ENCODE data around the gene MEF2A. TPM values are rescaled to one million over a fixed set of nuclear protein-coding genes. Genes with fewer than 3 reads are reported as not detected.
"Not testable (repeated sequence)": the region's sequence is repeated elsewhere in the genome, so short reads cannot be mapped to it uniquely, and the experiment has no call there.

Gene MEF2A
- total RNA-seq, 2 experiments from 2014 or later, result 24.5 to 27.0 TPM

GRCh38 chr15:99726333-99726732 is 160.5 kb downstream of the MEF2A start:
- Mint-ChIP-seq H3K27ac (no peak overlapping the region), H3K9me3 (no peaks in the 10 kb centered on the region), H3K4me1 (peaks cover 16% of the 10 kb centered on the region), H3K36me3 (ENCODE audit: low read depth) (peaks cover 10% of the 10 kb centered on the region), H3K27me3 (no peaks in the 10 kb centered on the region), H3K4me3 (no peak overlapping the region)
- ChIA-PET POLR2A (no interaction called here), CTCF (no interaction called here)
- no peak for DNase-seq

DNA sequence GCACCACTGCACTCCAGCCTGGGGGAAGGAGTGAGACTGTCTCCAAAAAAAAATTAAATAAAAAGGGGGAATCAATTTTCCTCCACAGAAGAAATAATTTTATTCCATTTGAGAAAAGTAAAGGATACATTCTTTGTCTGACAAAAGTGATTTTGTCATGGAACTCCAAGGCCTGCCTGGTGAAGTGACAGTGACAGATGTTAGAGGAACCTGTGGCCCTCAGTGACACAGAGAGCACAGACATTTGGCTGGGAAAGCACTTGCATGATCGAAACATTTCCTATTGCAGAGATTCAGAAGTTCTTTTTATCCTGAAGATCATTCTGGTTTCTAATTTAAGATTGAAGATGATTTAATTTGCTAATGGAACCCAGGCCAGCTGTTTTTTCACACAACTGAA is 161.5 kb downstream of the MEF2A start:
- H3K27me3 Mint-ChIP-seq, result no peaks in the 10 kb centered on the region
- peaks cover 19% of the 10 kb centered on the region for H3K4me1 Mint-ChIP-seq
- H3K36me3 Mint-ChIP-seq (ENCODE audit: low read depth), result peaks cover 13% of the 10 kb centered on the region
- DNase-seq, result no peak
- H3K27ac Mint-ChIP-seq, result no peak overlapping the region
- ChIA-PET POLR2A (no interaction called here), CTCF (interaction anchor here (0.7 kb wide), 1 partner anchor 472 kb away, joined by 3 read pairs; no protein-coding TSS in a partner anchor)
- H3K9me3 Mint-ChIP-seq, result no peaks in the 10 kb centered on the region
- H3K4me3 Mint-ChIP-seq, result no peak overlapping the region

- no peak for DNase-seq
- Mint-ChIP-seq H3K4me3 (no peak overlapping the region), H3K27ac (no peak overlapping the region), H3K9me3 (no peaks in the 10 kb centered on the region), H3K4me1 (peaks cover 21% of the 10 kb centered on the region), H3K27me3 (no peaks in the 10 kb centered on the region), H3K36me3 (ENCODE audit: low read depth) (peaks cover 14% of the 10 kb centered on the region)
- POLR2A ChIA-PET, result no interaction called here
- CTCF ChIA-PET, result interaction anchor here (0.7 kb wide), 1 partner anchor 473 kb away, joined by 3 read pairs; no protein-coding TSS in a partner anchor
Observed at GRCh38 chr15:99727733-99728132, 161.9 kb downstream of the MEF2A start.

GRCh38 chr15:99728916-99729315 is 163.1 kb downstream of the MEF2A start:
- ChIA-PET POLR2A (no interaction called here), CTCF (interaction anchor here (1.1 kb wide), 1 partner anchor 11 kb away, joined by 4 read pairs; no protein-coding TSS in a partner anchor)
- DNase-seq, result no peak

GRCh38 chr15:99729327-99729726 is 163.5 kb downstream of the MEF2A start:
- Mint-ChIP-seq H3K36me3 (ENCODE audit: low read depth) (peaks cover 16% of the 10 kb centered on the region), H3K27ac (no peak overlapping the region), H3K9me3 (no peaks in the 10 kb centered on the region), H3K4me3 (no peak overlapping the region), H3K4me1 (peaks cover 28% of the 10 kb centered on the region), H3K27me3 (no peaks in the 10 kb centered on the region)
- ChIA-PET CTCF (interaction anchor here (2.4 kb wide), 1 partner anchor 12 kb away, joined by 8 read pairs; no protein-coding TSS in a partner anchor), POLR2A (no interaction called here)
- no peak for DNase-seq

More at GRCh38 chr15:99728916-99729315, 163.1 kb downstream of the MEF2A start:
- Mint-ChIP-seq H3K4me1 (peaks cover 26% of the 10 kb centered on the region), H3K4me3 (no peak overlapping the region), H3K27ac (no peak overlapping the region), H3K27me3 (no peaks in the 10 kb centered on the region), H3K36me3 (ENCODE audit: low read depth) (peaks cover 16% of the 10 kb centered on the region), H3K9me3 (no peaks in the 10 kb centered on the region)

GRCh38 chr15:99729920-99730319 is 164.1 kb downstream of the MEF2A start:
- Mint-ChIP-seq H3K27me3 (no peaks in the 10 kb centered on the region), H3K9me3 (no peaks in the 10 kb centered on the region), H3K36me3 (ENCODE audit: low read depth) (peaks cover 16% of the 10 kb centered on the region), H3K4me3 (no peak overlapping the region), H3K4me1 (peaks cover 33% of the 10 kb centered on the region), H3K27ac (no peak overlapping the region)
- POLR2A ChIA-PET, result no interaction called here
- DNase-seq, result peak; percentile 19
- CTCF ChIA-PET, result interaction anchor here (2.4 kb wide), 1 partner anchor 13 kb away, joined by 8 read pairs; no protein-coding TSS in a partner anchor

GRCh38 chr15:99731336-99732123 is 165.7 kb downstream of the MEF2A start:
- ChIA-PET CTCF (interaction anchor here (1.5 to 2.4 kb wide), 2 partner anchors 8 to 14 kb away, joined by 5 to 8 read pairs; no protein-coding TSS in a partner anchor), POLR2A (no interaction called here)
- Mint-ChIP-seq H3K4me3 (peak overlapping the region; percentile 82), H3K27me3 (no peaks in the 10 kb centered on the region), H3K27ac (no peak overlapping the region), H3K36me3 (ENCODE audit: low read depth) (peaks cover 16% of the 10 kb centered on the region), H3K4me1 (peaks cover 33% of the 10 kb centered on the region), H3K9me3 (no peaks in the 10 kb centered on the region)
- no peak for DNase-seq

GRCh38 chr15:99732124-99732750 is 166.5 kb downstream of the MEF2A start:
- H3K4me3 Mint-ChIP-seq, result peak overlapping the region; percentile 82
- peak; percentile 9 for DNase-seq
- ChIA-PET CTCF (interaction anchor here (1.4 to 1.5 kb wide), 2 partner anchors 9 to 28 kb away, joined by 5 to 7 read pairs; no protein-coding TSS in a partner anchor), POLR2A (no interaction called here)
- peak overlapping the region; percentile 85 for H3K27ac Mint-ChIP-seq
- peaks cover 16% of the 10 kb centered on the region for H3K36me3 Mint-ChIP-seq (ENCODE audit: low read depth)
- no peaks in the 10 kb centered on the region for H3K27me3 Mint-ChIP-seq
- H3K4me1 Mint-ChIP-seq, result peaks cover 33% of the 10 kb centered on the region
- H3K9me3 Mint-ChIP-seq, result no peaks in the 10 kb centered on the region

- DNase-seq, result no peak
- Mint-ChIP-seq H3K36me3 (ENCODE audit: low read depth) (peaks cover 16% of the 10 kb centered on the region), H3K4me3 (peak overlapping the region; percentile 82), H3K9me3 (no peaks in the 10 kb centered on the region), H3K4me1 (peaks cover 38% of the 10 kb centered on the region), H3K27ac (peak overlapping the region; percentile 85), H3K27me3 (no peaks in the 10 kb centered on the region)
- POLR2A ChIA-PET, result no interaction called here
- CTCF ChIA-PET, result interaction anchor here (0.7 to 1.5 kb wide), 6 partner anchors 9 to 861 kb away, joined by 3 to 7 read pairs (median 3); partner anchors contain the start of gene LRRC28
Observed at GRCh38 chr15:99732751-99733267, 167.0 kb downstream of the MEF2A start.

DNA sequence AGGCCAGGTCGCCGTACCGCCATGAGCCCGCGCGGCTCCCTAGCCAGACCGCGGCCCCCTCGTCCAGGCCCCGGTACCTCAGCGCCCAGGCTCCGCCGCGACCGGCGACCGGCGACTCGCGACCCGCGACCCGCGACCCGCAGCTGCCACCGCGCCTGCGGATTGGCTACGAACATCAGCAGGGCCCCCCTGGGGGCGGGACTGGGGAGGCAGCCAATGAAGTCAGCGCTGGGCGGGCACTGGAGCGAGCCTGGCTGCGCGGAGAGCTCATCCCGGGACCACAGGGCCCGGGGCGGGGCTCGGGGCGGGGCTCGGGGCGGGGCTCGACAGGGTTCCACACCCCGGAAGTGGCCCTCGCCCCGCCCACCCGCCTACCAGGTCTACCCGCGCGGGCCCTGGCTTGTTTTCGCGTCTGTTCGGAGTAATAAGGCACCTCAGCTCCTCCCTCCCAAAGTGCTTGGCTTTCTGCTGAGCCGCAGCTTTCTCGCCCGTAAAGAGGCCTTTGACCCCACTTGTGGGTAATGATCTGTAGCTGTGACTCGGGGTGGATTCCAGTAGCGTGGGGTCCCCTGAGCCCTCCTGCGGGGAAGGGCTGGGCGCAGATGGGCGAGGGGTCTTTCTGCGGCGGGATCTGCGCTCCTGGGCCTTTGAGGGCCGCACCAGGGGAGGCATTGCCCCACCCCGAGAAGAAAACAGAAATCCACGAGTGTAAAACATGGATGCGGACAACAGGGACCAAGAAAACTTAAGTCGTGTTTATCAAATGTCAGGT is 167.7 kb downstream of the MEF2A start, which contains the start of gene LYSMD4:
TSS of gene LYSMD4 (minus strand) at position 170 of the 772 bp plus-strand sequence. CDS start 1,438 bp downstream, outside the sequence.
- Mint-ChIP-seq H3K4me3 (peak within 1 kb of the TSS; percentile 82), H3K27me3 (no peaks in the 10 kb centered on the region), H3K36me3 (ENCODE audit: low read depth) (peaks cover 16% of the 10 kb centered on the region), H3K27ac (peak within 1 kb of the TSS; percentile 94), H3K4me1 (peaks cover 38% of the 10 kb centered on the region), H3K9me3 (no peaks in the 10 kb centered on the region)
- POLR2A ChIA-PET, result interaction anchor here (0.7 kb wide), 1 partner anchor 530 kb away, joined by 4 read pairs; no protein-coding TSS in a partner anchor
- CTCF ChIA-PET, result interaction anchor here (0.6 to 1.5 kb wide), 8 partner anchors 10 to 860 kb away, joined by 3 to 7 read pairs (median 3); partner anchors contain the start of gene LRRC28
- DNase-seq, result peak; percentile 98

GRCh38 chr15:99734040-99734291 is 168.2 kb downstream of the MEF2A start:
- H3K27ac Mint-ChIP-seq, result peak overlapping the region; percentile 94
- CTCF ChIA-PET, result interaction anchor here (1.0 to 1.1 kb wide), 3 partner anchors 81 to 482 kb away, joined by 3 read pairs; partner anchors contain the start of gene LRRC28
- peaks cover 16% of the 10 kb centered on the region for H3K36me3 Mint-ChIP-seq (ENCODE audit: low read depth)
- POLR2A ChIA-PET, H3K27me3 Mint-ChIP-seq, DNase-seq, H3K9me3 Mint-ChIP-seq: not testable (repeated sequence)
- H3K4me3 Mint-ChIP-seq, result peak overlapping the region; percentile 67
- peaks cover 38% of the 10 kb centered on the region for H3K4me1 Mint-ChIP-seq

DNA sequence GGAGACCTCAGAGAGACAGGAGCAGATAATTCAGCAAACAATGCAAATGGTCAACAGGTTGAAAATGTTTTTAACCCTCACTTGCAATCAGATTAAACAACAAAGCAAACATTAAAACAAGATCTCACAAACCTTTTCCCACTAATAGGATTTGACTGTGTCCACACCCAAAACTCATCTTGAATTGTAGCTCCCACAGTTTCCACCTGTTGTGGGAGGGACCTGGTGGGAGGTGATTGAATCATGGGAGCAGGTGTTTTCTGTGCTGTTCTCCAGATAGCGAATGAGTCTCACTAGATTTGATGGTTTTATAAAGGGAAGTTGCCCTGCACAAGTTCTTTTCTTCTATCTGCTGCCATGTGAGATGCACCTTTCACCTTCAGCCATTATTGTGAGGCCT is 168.8 kb downstream of the MEF2A start:
- Mint-ChIP-seq H3K4me1 (peaks cover 38% of the 10 kb centered on the region), H3K36me3 (ENCODE audit: low read depth) (peaks cover 16% of the 10 kb centered on the region), H3K27me3 (no peaks in the 10 kb centered on the region), H3K27ac (peak overlapping the region; percentile 79), H3K4me3 (peak overlapping the region; percentile 22), H3K9me3 (no peaks in the 10 kb centered on the region)
- POLR2A ChIA-PET, result no interaction called here
- CTCF ChIA-PET, result interaction anchor here (1.0 kb wide), 1 partner anchor 189 kb away, joined by 3 read pairs; no protein-coding TSS in a partner anchor
- DNase-seq, result no peak
